ENCODE data around the gene PLEK. TPM values are rescaled to one million over a fixed set of nuclear protein-coding genes. Genes with fewer than 3 reads are reported as not detected.

Gene PLEK
- polyA plus RNA-seq, 4 donors, result 3.9 to 10.5 (median 6.6) TPM

- no peak for DNase-seq (ENCODE audit: low read depth in 4 of 4, low spot score in 3 of 4)
These were observed 49.4 kb downstream of the PLEK start for GRCh38 chr2:68414452-68414851.

- DNase-seq (ENCODE audit: low read depth in 4 of 4, low spot score in 3 of 4), result no peak
These were observed 49.8 kb downstream of the PLEK start for GRCh38 chr2:68414876-68415275.

- DNase-seq (ENCODE audit: low read depth in 4 of 4, low spot score in 3 of 4), result no peak
These were observed 50.4 kb downstream of the PLEK start for GRCh38 chr2:68415521-68415920.

- DNase-seq (ENCODE audit: low read depth in 4 of 4, low spot score in 3 of 4), result no peak
These were observed 51.1 kb downstream of the PLEK start for GRCh38 chr2:68416081-68416675.

- no peak for DNase-seq (ENCODE audit: low read depth in 4 of 4, low spot score in 3 of 4)
These were observed 52.8 kb downstream of the PLEK start for GRCh38 chr2:68417926-68418325.

GRCh38 chr2:68418419-68418818 lies 53.3 kb downstream of the PLEK start:
- DNase-seq (ENCODE audit: low read depth in 4 of 4, low spot score in 3 of 4), result no peak

GRCh38 chr2:68418855-68419254 lies 53.8 kb downstream of the PLEK start:
- no peak for DNase-seq (ENCODE audit: low read depth in 4 of 4, low spot score in 3 of 4)

- no peak for DNase-seq (ENCODE audit: low read depth in 4 of 4, low spot score in 3 of 4)
These were observed 55.3 kb downstream of the PLEK start for GRCh38 chr2:68420254-68420910.

GRCh38 chr2:68423966-68424650 lies 59.0 kb downstream of the PLEK start:
- no peak for DNase-seq (ENCODE audit: low read depth in 4 of 4, low spot score in 3 of 4)

GRCh38 chr2:68425503-68425902 lies 60.4 kb downstream of the PLEK start:
- no peak for DNase-seq (ENCODE audit: low read depth in 4 of 4, low spot score in 3 of 4)

GRCh38 chr2:68426446-68426845 lies 61.4 kb downstream of the PLEK start:
- DNase-seq (ENCODE audit: low read depth in 4 of 4, low spot score in 3 of 4), result no peak

GRCh38 chr2:68426848-68427579 lies 61.9 kb downstream of the PLEK start:
- DNase-seq (ENCODE audit: low read depth in 4 of 4, low spot score in 3 of 4), result no peak

- DNase-seq (ENCODE audit: low read depth in 4 of 4, low spot score in 3 of 4), result no peak
These were observed 63.0 kb downstream of the PLEK start for GRCh38 chr2:68428126-68428525.

GRCh38 chr2:68428746-68429145 lies 63.7 kb downstream of the PLEK start:
- no peak for DNase-seq (ENCODE audit: low read depth in 4 of 4, low spot score in 3 of 4)

- no peak for DNase-seq (ENCODE audit: low read depth in 4 of 4, low spot score in 3 of 4)
These were observed 64.3 kb downstream of the PLEK start for GRCh38 chr2:68429311-68429826.

- no peak for DNase-seq (ENCODE audit: low read depth in 4 of 4, low spot score in 3 of 4)
These were observed 66.4 kb downstream of the PLEK start for GRCh38 chr2:68431316-68431972.

- no peak for DNase-seq (ENCODE audit: low read depth in 4 of 4, low spot score in 3 of 4)
These were observed 67.9 kb downstream of the PLEK start for GRCh38 chr2:68432696-68433658.

- no peak for DNase-seq (ENCODE audit: low read depth in 4 of 4, low spot score in 3 of 4)
These were observed 69.9 kb downstream of the PLEK start for GRCh38 chr2:68434981-68435380.

- DNase-seq (ENCODE audit: low read depth in 4 of 4, low spot score in 3 of 4), result no peak
These were observed 70.5 kb downstream of the PLEK start for GRCh38 chr2:68435615-68436014.
